LNCAP (cell line): Measurements from ENCODE around the gene ZNF571.

ENCODE experiments used
- CTCF ChIP-seq: fragments of 450-650 bp; IDR thresholded peaks from 2 replicates; pipeline ENCODE4 v1.5.1; 2017; ENCODE audit warnings: mild to moderate bottlenecking

Gene ZNF571

GRCh38 chr19:37564624-37565369, 29.8 kb downstream of the ZNF571 start:
- TF ChIP-seq CTCF = no peak

- no peak for TF ChIP-seq CTCF
Observed at GRCh38 chr19:37563518-37563917, 31.1 kb downstream of the ZNF571 start.

- peak; percentile 46 for TF ChIP-seq CTCF
Observed at GRCh38 chr19:37551129-37551993, 43.2 kb downstream of the ZNF571 start.

- no peak for TF ChIP-seq CTCF
Observed at GRCh38 chr19:37537391-37537947, 57.1 kb downstream of the ZNF571 start.

- no peak for TF ChIP-seq CTCF
Observed at GRCh38 chr19:37519890-37520289, 74.7 kb downstream of the ZNF571 start.
